Peyer's patch (tissue), 4 donors: ENCODE measurements around the gene SPRR2A.

ENCODE experiments used
- CTCF ChIP-seq, 6 experiments: fragments of 450-650 bp in 4 of 6; fragments of 200-600 bp in 2 of 6; sonication (generic) in 1 of 6; IDR thresholded peaks; one replicate each; pipeline ENCODE4 v1.5.1; 2017 to 2019; ENCODE audit warnings: antibody characterized with exemption in 6 of 6, mild to moderate bottlenecking in 3 of 6, moderate library complexity in 1 of 6
- POLR2A ChIP-seq, 2 donors: fragments of 450-650 bp; IDR thresholded peaks; one replicate each; pipeline ENCODE4 v1.5.1; 2017; ENCODE audit warnings: antibody characterized with exemption in 2 of 2, mild to moderate bottlenecking in 2 of 2, moderate library complexity in 2 of 2

DNA sequence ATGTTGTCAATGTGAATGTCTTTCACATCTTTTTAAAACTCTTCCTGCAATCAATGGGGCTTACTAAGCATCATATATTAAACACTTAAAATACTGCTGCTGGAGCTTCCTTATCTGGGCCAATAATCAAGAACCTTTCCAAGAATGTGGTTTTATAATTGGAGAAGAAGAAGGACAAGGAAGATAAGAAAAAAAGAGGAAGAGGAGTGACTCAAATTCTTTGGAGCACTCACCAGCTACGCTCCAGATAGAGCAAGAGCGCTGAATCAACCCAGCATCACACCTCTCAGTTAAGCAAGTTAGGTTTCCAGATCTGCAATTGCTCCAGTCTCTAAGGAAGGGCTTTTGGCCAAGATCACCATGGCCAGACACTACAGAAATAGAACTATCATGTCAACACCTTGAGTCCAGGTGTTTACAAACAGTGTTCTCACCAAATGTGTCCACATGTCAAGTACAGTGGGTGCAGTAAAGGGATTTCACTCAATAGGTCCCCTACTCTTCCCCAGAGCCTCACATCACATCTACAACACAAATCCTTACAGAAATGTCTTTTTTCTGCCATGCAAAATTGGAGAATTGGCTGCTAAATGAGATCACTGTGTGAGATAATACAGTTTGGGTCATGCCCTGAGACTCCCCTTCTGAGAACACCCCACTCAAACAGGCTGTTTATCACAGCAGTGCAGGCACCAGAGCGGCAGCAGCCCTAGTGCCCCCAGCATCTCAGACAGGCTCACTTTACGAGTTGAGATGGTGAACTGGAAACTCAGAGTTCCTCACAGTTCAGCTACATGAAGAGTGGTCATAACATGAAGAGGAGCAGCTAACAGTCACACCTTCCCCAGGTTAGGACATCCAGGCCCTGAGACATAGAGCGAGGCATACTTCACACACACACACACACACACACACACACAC, 15.8 kb upstream of the SPRR2A start:
- TF ChIP-seq CTCF (IDR thresholded peaks at IDR 0.05): no peak
- TF ChIP-seq POLR2A (IDR thresholded peaks at IDR 0.05): no peak
